Gastrocnemius medialis (tissue), 4 donors: ENCODE measurements around the gene NEK10.

Experiments used
- POLR2A ChIP-seq, 2 donors: fragments of 450-650 bp; IDR thresholded peaks; one replicate each; pipeline ENCODE4 v1.6.1; 2017; ENCODE audit warnings: antibody characterized with exemption in 2 of 2, mild to moderate bottlenecking in 2 of 2, moderate library complexity in 2 of 2
- TF ChIP-seq, protein P1 (sequence below), 5 experiments: fragments of 450-650 bp in 3 of 5; fragments of 200-600 bp in 2 of 5; sonication (generic) in 2 of 5; IDR thresholded peaks in 4 of 5; conservative IDR thresholded peaks in 1 of 5; 1 replicate in 4 of 5; 2 replicates in 1 of 5; pipeline ENCODE4 v1.5.1; 2016 to 2019; ENCODE audit warnings: antibody characterized with exemption in 5 of 5, mild to moderate bottlenecking in 3 of 5, moderate library complexity in 3 of 5

DNA sequence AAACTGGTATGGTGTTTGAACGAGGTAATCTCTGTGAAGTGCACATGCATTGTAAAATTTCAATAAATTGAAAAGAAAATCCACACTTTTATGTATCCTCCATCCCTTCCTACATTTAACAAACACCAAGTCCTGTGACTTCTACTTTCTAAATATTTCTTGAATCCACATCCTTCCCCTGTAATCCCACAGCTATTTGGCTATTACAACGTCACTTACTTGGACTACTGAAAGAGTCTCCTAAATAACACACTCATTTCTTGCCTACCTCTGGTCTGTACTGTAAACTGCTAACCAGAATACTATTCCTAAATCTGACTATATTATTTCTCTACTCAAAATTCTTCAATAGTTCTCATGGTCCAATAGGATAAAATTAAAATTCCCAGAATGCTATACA lies 176.1 kb downstream of the NEK10 start:
- TF ChIP-seq, protein P1, sequence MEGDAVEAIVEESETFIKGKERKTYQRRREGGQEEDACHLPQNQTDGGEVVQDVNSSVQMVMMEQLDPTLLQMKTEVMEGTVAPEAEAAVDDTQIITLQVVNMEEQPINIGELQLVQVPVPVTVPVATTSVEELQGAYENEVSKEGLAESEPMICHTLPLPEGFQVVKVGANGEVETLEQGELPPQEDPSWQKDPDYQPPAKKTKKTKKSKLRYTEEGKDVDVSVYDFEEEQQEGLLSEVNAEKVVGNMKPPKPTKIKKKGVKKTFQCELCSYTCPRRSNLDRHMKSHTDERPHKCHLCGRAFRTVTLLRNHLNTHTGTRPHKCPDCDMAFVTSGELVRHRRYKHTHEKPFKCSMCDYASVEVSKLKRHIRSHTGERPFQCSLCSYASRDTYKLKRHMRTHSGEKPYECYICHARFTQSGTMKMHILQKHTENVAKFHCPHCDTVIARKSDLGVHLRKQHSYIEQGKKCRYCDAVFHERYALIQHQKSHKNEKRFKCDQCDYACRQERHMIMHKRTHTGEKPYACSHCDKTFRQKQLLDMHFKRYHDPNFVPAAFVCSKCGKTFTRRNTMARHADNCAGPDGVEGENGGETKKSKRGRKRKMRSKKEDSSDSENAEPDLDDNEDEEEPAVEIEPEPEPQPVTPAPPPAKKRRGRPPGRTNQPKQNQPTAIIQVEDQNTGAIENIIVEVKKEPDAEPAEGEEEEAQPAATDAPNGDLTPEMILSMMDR (IDR thresholded peaks at IDR 0.05 in 4 of 5, conservative IDR thresholded peaks at IDR 0.05 in 1 of 5): no peak
- no peak for TF ChIP-seq POLR2A (IDR thresholded peaks at IDR 0.05)
